Superior temporal gyrus (tissue), 1 donor: ENCODE measurements around the gene AMPH.

ENCODE experiments used
- DNase-seq: peaks from one replicate; pipeline ENCODE4 v3.0.0-alpha.2; 2016; ENCODE audit errors: extremely low spot score

Gene AMPH

DNA sequence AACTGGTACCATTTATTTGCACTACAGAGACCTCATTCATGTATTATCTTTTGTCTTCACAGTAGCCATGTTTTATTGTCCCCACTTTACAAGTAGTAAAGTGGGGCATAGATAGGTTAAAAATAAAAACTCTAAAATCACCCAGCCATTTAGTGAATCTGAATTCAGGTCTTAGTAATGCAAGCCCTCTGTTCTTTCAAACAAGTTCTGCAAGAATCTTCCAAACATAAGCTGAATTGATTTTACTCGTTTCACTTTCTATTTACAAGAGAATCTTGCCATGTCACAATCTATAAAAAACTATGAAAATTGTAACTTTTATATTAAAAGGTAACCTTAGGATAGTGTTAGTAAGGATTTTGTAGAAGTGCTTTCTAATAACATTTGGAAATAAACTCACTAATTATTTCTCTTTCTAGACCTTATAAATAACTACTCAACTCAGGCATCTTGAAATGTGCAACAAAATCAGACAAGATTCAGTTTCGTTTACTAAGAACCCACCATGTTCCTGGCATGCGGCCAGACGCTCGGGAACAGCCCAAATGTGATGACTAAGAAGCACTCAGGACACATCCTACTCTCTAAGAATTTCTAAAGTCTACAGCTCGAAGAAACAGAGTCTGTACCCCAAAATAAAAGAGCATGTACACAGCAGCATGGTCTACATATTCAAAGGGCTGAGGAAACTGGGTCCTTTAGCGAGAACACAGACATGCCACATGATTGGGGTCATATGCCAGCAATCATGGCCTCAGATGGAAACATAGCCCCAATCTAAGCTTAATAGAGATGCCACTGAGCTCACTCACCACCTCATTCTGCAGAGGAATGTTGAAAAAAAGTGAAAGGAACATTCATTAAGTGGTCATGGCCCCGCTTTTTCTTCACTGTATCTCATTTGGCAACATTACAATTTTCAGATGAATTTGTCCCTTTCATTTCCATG is 167.6 kb downstream of the AMPH start:
- DNase-seq = peak; percentile 71

DNA sequence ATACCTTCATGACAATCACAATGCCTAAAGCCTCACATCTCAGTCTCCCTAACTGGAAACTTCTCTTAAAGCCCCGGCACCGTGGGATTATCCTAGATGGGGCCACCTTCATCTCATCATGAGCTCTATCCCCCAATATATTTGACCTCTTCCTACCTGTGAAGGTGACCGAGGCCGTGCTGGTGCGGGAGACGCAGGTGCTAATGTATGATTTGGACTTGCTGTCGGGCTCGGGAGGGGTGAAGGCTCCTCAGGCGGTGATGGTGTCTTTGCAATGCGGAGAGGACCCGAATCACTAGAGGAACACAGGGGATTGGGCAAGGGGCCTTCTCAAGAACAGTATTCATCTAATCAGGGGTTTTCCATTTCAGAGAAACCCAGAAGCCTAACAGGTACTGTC is 168.4 kb downstream of the AMPH start:
- no peak for DNase-seq

DNA sequence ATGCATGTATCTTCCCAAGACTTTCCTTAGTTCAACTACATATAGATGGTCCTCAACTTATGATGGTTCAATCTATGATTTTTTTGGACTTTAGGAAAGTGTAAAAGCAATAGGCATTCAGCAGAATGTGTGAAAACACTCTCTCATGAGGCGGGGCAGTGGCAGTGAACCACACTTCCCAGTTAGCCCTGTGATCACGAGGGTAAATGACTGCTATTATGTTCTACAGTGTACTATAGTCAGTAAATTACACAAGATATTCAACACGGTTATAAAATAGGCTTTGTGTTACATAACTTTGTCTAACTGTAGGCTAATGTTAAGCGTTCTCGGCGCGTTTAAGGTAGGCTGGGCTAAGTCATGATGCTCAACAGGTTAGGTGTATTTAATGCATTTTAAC is 169.3 kb downstream of the AMPH start:
- DNase-seq = no peak

DNA sequence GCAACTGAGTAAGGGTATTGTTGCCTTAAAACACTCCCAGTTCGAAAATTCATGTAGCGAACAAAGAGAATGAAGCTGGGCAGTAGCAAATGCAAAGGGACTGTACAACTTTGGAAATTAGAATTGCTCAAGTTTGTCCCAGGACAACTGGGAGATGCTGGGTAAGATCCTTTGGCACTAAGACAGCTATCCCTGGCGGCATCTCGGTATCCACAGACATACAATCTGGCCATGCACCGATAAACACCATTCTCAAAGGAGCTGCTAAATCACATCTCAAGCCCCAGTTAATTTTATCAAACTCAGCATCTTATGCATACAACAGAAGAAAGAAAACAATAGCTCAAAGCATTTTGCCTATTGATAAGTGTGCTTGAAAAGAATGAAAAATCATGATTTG is 177.3 kb downstream of the AMPH start:
- DNase-seq = no peak

DNA sequence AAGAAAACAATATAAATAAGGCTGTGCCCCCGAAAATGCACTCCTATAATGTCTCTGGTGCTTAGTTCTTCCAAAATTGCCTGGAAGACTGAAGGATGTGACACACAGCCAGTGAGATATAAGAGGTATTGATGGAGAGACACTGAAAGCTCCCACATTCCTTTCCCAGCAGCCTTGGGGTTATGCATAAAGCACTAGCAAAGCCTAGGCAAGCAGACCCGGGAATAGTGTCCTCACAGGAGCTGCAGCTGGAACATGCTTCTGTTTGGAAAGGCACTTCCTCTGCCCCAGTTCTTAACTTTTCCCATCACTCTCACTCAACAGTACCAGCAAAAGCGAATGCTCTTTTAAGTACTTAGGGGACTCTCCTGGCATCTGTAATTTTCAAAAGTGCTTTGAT is 178.0 kb downstream of the AMPH start:
- no peak for DNase-seq

DNA sequence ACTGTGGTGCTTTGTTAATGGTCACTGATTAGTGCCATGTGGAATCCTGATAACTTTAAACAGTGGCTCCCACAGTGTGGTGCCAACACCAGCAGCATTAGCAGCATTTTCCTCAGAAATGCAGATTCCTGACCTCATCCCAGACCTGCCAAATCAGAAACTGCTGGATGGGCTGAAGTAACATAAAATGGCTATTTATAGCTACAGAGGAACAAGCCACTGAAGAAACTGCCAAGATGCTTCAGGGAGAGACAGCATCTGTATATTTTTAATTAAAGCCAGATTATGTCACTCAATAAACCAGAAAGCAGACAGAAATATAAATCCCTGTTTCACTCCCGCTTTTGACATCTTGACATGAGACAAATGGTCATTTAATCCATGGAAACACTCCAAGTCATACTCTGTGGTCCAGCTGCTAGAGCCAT is 178.5 kb downstream of the AMPH start:
- no peak for DNase-seq

DNA sequence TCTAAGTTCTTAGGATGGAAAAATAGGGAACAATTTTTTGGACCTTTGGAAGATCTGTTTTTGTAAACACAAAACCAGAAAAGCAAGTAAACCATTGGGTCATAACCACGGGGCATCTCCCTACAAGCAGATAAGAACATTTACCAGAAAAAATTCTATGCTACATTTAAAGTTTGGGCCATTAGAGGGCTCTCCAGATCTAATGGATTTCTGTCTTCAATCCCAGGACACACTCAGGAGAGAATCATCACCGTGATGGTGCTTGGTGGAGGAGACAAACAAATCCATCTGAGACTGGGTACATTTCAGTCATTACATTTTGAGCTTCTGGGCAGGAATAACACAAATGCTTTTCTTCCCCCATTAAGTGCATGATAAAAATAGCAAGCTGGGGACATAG is 179.3 kb downstream of the AMPH start:
- DNase-seq = peak; percentile 62

DNA sequence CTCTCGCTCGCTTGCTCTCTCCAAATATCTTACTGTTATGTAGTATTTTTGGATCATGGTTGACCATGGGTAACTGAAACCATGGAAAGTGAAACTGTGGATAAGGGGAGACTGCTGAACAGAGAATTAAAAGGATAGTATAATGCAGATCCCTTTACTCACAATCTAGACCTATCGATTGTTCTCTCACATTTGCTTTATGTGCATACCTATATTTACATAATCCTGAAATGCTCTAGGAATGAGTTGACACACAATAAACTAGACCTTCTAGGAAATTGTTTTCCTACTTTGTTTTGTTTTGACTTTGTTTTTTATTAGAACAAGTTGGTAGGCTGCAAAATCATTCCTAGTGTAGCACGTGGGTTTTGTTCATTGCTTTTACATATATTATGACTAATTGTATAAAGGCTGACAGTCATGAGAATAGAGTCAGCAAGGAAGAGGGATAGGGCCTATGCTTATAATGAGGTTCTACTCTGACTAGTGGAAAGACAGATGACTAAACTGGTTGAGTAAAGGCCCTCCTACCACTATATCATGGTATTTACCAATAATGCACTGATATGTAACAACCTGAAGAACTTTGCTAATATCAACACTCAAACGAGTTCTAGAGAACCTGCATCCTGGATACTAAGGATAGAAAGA is 182.5 kb downstream of the AMPH start:
- DNase-seq = no peak

DNA sequence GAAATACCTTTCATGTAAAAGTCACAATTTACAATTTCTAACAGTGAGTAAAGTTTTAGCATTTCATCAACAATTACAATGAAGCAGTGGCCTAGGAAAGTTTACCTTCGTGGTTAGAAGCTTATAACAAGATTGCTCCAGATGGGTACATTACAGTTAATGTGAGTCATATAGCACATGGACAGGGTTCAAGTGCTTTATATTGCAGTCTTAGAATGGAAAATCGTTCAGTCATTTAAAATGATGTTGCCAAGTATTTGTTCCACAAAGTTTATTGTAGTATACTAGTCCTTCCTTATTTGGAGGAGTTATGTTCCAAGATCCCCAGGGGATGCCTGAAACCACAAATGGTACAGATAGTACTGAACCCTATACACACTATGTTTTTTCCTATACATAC is 183.1 kb downstream of the AMPH start:
- no peak for DNase-seq

DNA sequence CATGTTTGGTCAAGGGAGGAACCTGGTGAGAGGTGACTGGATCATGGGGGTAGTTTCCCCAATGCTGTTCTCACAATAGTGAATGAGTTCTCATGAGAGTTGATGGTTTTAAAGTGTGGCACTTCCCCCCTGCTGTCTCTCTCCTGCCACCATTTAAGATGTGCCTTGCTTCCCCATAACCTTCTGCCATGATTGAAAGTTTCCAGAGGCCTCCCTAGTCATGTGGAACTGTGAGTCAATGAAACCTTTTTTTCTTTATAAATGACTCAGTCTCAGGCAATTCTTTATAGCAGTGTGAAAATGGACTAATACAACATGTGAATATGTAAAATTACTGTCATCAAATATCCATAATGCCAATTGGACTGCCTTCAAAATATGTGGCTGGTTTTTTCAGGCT is 192.2 kb downstream of the AMPH start:
- DNase-seq = no peak

DNA sequence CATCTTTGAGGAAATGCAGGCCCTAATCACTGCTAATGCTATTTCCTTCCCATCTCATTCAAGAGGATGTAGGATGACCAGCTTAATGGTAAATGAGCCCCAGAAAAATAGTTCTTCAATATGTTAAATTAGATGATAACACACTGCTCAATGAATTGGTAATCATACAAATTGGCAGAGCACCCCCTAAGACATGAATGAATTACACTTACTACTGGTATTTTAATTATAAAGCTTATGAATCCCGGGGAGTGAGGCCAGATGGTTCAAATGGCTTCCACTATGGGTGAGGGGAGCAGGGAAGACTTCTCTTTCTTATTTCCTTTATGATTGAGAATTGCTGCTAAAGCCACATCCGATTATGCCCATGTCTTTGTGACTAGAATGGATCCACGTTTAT is 198.5 kb downstream of the AMPH start:
- DNase-seq = no peak

DNA sequence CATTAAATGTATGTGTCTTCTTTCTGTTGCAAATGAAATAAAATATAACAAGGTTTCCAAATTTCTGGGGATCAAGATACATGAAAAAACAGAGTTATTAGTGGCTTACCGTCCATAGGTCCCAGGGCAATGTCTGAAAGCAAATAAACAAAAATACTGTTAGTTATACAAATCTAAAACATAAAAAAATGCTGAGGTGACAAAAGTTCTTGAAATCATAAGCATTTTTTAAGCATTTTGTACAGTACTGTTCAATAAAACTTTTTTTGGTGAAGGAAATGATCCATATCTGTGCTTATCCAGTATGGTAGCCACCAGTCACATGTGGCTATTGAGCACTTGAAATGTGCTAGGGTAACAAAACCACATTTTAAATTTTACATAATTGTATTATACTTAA is 199.1 kb downstream of the AMPH start:
- DNase-seq = no peak

DNA sequence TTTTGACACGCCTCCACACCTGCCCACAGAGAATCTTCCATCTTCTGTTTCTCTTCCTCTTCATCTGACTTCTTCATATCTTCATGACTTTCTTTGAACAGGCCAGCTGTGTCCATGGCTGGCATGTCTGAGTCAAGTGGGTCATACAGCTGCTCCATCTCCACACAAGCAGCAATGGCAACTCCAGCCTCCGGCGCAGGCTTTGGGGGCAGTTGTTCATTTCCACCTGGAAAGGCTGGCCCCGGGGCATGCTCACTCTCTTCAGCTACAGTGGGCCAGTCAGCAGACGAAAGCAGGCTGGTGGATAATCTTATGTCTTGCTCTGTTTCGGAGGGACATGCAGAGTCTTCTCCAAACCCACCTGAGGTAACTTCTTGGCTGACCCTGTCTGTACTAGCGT is 202.1 kb downstream of the AMPH start:
- no peak for DNase-seq

DNA sequence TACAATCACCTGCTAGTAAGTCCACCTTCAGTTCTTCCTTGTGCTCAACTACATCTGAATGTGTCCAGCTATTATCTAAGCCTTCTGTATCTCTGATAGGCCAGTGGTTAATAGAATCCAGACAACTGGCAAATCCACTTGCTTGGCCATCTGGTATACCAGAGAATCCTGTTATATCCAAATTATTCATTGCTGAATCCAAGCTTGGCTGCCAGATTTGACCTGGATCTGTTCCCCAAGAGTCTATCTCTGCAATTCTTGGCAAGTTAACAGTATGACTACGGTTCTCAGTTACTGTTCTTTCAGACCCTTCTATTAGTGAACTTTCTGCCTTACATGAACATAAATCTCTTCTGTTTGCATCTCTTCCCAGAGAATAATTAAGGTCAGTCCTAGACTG is 203.1 kb downstream of the AMPH start:
- DNase-seq = peak; percentile 52

DNA sequence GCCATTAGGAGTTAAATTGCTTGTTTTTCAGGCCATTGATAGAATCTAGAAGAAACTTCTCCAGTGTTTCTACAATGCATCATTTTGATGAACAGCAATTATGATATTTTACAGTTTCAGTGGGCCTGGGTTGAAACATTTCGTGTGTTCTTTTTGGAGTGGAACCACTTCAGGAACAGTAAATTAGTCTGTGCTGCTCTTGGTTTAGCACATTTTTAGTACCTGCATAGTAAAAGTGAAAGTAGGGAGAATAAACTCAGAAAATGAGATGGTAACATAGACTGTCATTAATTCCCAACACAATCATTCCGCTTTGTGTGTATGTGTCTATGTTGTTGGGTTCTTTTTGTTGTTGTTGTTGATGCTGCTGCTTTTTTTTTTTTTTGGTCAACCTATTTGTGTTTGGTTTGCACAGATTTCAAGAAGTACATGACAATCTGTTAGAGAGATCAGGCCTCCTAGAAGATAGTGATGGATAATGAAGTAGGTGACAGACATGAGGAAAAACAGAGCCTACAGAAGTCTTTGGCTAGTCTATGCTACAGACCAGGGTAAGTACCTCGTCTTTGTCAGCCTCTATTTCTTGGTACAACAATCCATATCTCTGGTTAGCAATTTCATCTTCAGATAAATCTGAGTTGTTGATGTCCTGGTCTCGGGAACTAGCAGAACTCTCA is 203.8 kb downstream of the AMPH start:
- no peak for DNase-seq

DNA sequence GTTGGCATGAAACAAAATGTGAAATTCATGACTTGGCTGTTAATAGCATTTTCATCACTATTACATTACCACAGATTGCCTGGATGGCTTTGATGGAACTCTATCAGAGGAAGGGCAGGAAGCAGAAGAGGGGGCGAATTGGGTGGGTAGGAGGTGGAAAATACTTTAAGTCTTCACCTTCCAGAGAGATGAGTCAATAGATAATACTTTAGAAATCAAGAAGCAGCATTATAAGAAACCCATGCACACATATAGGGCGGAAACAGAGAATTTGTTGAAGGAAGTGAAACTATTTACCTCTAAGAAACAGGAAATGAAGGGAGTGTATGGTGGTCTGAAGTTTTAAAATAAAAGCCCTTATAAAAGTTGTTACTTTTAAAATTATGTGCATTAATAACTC is 205.7 kb downstream of the AMPH start:
- DNase-seq = no peak

DNA sequence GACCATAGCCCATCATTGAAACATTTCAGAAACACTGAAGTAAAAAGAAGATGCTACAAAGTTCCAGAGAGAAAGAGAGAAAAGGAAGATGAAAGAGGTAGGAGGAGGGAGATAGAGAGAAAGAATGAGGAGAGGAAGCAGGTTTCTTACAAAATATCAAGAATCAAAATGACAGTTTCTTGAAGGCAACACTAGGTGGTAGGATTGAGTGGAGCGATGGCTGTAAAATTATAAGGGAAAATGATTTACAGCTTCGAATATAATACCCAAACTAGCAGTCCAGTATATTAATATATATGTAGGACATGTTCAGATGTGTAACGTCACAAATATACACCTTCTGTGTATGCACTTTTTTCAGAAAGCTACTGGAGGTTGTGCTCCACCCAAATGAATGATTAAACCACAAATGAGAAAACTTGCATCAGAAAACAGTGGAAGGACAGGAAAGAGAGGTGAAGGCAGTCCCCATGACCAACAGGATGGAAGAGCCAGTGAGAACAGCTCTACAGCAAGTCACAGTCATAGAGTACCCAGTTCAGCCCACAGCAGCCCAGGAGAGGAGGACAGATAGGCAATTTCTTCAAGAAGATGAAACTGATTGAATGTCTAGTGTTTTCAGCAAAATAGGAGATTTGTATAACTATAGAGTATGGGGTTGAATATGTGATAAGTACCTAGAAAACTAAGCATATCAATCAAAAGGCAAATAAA is 206.3 kb downstream of the AMPH start:
- no peak for DNase-seq

DNA sequence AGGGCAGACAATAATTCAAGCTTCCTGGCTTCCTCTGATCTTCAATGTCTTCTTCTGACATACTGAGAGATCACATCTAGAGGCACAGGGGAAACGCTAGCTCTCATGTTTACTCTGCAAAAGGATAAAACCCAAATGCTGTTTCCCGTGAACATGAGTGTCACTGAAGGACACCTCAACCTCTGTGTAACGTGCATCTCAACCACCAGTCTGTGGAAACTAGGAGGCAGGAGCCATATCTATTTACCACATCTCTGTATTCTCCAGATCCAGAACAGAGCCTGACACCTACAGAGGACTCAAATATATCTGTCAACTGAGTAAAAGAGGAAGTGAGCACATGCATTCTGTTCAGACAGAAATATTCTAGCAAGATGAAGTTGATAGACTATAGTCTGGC is 217.4 kb downstream of the AMPH start:
- no peak for DNase-seq

DNA sequence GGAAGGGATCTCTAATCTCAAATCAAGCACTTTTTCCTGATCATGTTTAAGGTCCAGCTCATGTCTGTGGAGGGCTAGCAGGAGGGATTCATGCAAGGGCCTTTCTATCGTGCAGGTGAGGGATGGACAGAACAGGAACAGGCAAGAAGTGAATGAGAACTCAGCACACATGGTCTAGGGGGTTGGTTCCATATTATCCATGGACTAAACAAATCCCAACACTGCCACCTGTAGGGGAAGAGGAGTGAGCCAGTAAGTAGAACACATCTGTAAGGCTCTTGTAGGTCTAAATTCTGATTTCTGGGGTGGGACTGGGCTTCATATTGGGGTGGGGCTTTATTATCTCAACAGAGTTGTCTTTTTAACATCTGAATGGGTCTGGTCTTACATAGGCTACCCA is 219.8 kb downstream of the AMPH start:
- no peak for DNase-seq

DNA sequence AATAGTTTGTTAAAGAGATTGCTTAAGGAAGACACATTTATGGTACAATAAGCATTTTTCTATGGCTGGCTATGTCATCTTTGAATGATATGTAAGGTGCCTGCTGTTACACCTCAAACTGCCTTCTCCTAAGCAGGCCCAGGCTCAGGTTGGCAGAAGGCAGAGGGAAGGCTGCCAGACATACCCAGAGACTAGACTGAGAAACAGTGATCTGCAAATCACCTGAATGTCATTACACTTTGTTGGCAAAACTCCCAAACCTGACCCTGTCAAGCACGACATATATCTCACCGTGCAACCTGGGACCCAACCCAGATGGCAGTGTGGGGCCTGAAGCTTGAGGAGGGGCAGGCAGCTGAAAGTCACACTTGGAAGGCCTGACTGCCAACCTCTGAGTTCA is 221.1 kb downstream of the AMPH start:
- DNase-seq = no peak

DNA sequence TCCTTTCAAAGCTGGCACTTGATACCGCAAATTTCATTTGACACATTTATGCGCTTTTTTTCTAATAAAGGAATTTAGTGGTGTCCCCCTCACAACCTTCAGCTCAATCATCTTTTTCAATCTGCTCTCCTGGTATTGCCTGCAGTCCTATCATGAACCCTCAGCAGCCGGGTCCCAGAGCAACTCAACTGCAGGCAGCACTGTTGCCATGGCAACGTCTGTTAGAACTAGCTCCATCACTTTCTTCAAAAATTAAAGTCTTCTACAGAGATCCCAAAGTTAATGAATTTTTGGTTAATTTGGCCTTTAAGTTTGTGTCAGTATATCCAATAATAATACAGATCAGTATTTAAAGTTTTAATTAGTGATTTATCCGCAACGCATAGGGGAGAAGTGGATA is 221.6 kb downstream of the AMPH start:
- DNase-seq = no peak

DNA sequence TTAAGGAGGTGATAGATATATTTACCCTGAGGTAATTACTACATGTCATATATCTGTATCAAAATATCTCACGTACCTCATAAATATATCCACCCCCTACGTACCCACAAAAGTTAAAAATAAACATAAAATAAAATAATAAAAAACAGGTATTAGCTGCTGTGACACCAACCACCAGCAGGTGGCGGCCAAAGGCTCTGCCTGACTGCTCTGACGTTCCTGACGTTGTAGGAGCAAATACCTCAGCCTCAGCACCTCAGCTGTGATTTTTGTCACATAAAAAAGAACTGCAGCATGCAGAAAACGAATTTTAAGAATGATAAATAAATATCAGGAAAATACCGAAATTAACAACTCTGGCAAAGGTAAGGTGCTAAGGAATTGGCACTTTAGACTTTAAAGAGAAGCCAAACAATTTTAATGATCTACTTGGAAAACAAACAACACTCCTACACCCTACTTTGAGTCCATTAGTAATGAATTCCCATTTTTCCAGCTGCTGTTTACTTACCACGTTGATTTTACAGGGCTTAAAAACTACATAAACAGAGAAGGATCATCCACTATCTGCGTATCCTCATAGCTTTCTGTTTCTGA is 232.3 kb downstream of the AMPH start:
- peak; percentile 69 for DNase-seq
